Activated naive CD4-positive, alpha-beta T cell treated with anti-CD3 and anti-CD28 coated beads for 36 hours (primary cell): Measurements from ENCODE around the gene LENEP. TPM values are rescaled to one million over a fixed set of nuclear protein-coding genes. Genes with fewer than 3 reads are reported as not detected.

Experiments
- CTCF ChIA-PET: fragments of 350-600 bp; sonication (Branson Sonifier 250); formaldehyde crosslinking; loops from one replicate; lab custom pipeline; 2021; ENCODE audit warnings: antibody characterized with exemption; lab: Charles Lee
- DNase-seq: peaks from one replicate; pipeline ENCODE4 v3.0.0-alpha.2; 2020
- H3K27ac Mint-ChIP-seq: one replicate; pipeline ENCODE4 v1.8.0; 2021; ENCODE audit warnings: mild to moderate bottlenecking, mixed read lengths
- H3K27me3 Mint-ChIP-seq: one replicate; pipeline ENCODE4 v1.8.0; 2021; ENCODE audit warnings: low read depth, mixed read lengths
- H3K36me3 Mint-ChIP-seq: one replicate; pipeline ENCODE4 v1.8.0; 2021; ENCODE audit warnings: low read depth, mixed read lengths
- H3K4me1 Mint-ChIP-seq: one replicate; pipeline ENCODE4 v1.8.0; 2021; ENCODE audit warnings: low read depth, mixed read lengths
- H3K4me3 Mint-ChIP-seq: one replicate; pipeline ENCODE4 v1.8.0; 2021; ENCODE audit warnings: mild to moderate bottlenecking, moderate library complexity, mixed read lengths
- H3K9me3 Mint-ChIP-seq: one replicate; pipeline ENCODE4 v1.8.0; 2021; ENCODE audit warnings: mixed read lengths
- intact Hi-C: fragments of 100-400 bp; cut with micrococcal nuclease; formaldehyde crosslinking; loops from one replicate; pipeline ENCODE4 v1.15.1; 2023
- total RNA-seq, 2 experiments: library from RNA; stranded (reverse); gene quantifications; one replicate each; pipeline ENCODE4 v1.2.3, GENCODE V29; 2021

LENEP gene
- under 1 TPM; 0.36 to 0.99 TPM for total RNA-seq

DNA sequence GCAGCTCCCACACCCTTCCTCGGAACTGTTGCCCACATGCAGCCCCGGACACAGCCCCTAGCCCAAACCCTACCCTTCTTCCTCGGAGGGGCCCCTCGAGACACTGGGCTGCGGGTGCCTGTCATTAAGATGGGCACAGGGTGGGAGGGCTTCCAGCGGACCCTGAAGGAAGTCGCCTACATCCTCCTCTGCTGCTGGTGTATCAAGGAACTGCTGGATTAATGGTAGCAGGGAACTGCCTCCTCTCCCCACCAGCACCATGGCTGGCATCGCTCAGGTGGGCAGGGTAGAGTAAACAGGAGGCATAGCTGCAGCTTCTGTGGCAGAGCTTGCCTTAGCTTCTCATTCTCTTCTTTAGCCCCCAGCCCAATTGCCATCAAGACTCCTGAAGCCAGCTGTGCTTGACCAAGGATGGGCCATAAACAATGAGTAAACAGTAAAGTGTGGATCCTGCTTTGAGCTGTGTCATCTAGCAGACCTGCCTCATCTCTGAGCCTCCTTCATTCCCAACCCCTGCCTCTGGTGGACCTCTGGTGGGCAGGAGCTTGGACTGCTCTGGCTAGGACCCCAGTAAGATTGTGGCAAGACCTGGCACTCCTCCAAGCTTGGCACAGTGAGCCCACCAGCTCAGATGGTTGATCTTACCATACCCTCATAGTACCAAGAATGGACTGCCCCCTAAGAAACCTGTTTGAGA, at the start of gene LENEP:
LENEP (plus strand) TSS at position 15 of the 697 bp plus-strand sequence; CDS start at position 37, 22 bp downstream.
- H3K9me3 Mint-ChIP-seq, result no peaks in the 10 kb centered on the region

DNA sequence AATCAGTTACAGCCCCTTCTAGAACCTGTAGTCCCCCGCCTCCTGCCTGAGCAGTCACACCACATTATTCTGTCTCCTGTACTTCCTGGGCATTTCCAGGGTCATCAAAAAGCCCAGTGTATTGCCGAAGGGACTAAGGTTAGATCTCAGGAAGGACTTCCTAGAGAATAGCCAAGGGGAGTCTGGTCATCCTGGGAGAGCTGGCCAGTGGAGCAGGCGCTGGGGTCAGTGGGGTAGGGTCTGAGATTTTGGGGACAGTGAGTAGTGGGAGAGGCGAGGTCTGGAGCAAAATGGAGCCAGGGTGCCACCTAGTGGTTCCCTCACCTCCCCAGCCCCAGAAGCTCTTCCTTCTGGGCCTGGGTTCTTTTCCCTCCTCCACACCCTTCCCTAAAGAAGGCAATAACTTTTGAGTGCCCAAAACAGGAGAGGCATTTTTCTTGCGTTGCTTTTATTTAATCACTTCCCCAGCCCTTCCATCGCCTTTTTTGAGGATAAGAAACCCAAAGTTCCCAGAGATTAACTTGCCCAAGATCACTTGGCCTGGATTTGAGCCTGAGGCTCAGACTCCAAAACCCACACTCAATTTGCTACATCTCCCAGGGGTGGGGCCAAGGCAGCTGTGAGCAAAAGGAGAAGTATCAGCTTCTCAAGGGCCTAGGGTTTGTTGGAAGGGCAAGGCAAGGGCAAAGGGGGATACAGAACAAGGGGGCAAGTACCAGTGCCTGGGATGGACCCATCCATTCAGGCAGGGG, 49.6 kb upstream of the LENEP start:
- Mint-ChIP-seq H3K4me1 (peaks cover 52% of the 10 kb centered on the region), H3K27ac (peak overlapping the region; percentile 92), H3K9me3 (no peaks in the 10 kb centered on the region), H3K4me3 (no peak overlapping the region), H3K27me3 (no peaks in the 10 kb centered on the region), H3K36me3 (peaks cover 5% of the 10 kb centered on the region)
- intact Hi-C loops, result no loop called here
- DNase-seq, result peak; percentile 65
- CTCF ChIA-PET, result interaction anchor here (0.6 to 1.6 kb wide), 17 partner anchors 8 to 381 kb away, joined by 3 to 7 read pairs (median 3); partner anchors contain the start of gene PMVK

More for the DNA sequence above, at the start of gene LENEP:
- Mint-ChIP-seq H3K27me3 (no peaks in the 10 kb centered on the region), H3K4me3 (no peak within 1 kb of the TSS), H3K27ac (no peak within 1 kb of the TSS), H3K36me3 (peaks cover 10% of the 10 kb centered on the region), H3K4me1 (peaks cover 17% of the 10 kb centered on the region)
- intact Hi-C loops, result no loop called here
- CTCF ChIA-PET, result interaction anchor here (0.7 to 2.4 kb wide), 12 partner anchors 11 to 174 kb away, joined by 3 to 9 read pairs (median 4); partner anchors contain the start of genes ADAM15 and PBXIP1
- no peak for DNase-seq

DNA sequence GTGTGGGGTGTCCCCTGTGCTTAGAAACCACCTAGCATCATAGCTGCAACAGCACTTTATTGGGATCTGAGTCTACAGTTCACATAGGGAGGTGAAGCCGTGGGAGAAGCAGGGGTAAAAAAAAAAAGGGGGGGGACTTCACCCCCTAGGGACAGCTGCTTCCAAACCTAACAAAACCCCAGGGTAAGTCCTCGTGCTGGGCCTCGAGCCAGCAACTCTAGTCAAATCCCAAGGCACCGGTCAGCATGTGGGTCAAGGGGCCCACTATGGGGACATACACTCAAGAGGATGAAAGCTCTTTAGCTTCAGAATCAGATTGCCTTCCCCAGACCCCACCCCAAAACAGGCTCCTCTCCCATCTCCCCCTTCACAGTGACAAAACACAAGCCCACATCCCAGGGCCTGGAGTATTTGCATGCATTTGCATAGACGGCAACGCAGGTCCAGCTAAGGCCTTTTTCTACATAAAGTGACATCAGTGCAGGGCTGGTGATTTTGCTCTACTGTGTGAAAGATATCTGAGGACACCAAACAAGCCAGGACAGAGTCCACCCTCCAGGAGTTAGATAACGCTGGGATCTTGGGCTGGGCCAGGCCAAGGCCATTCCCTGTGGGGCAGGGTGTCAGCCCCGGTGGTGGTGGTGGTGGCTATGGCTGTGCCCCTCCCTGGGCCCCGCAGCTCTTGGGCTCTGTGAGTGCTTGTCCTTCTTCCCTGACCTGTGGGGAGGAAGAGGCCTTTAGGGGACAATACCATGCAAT, 48.8 kb upstream of the LENEP start:
- Mint-ChIP-seq H3K4me1 (peaks cover 53% of the 10 kb centered on the region), H3K27ac (peak overlapping the region; percentile 92), H3K36me3 (peaks cover 5% of the 10 kb centered on the region)

GRCh38 chr1:154945160-154945961, 48.0 kb upstream of the LENEP start:
- Mint-ChIP-seq H3K4me1 (peaks cover 49% of the 10 kb centered on the region), H3K4me3 (no peak overlapping the region), H3K27ac (peak overlapping the region; percentile 30), H3K9me3 (no peaks in the 10 kb centered on the region), H3K36me3 (peaks cover 6% of the 10 kb centered on the region), H3K27me3 (no peaks in the 10 kb centered on the region)
- intact Hi-C loops, result no loop called here
- CTCF ChIA-PET, result interaction anchor here (0.6 to 2.9 kb wide), 5 partner anchors 9 to 276 kb away, joined by 3 to 6 read pairs (median 4); partner anchors contain the start of gene PMVK
- no peak for DNase-seq

More for the DNA sequence above, 48.8 kb upstream of the LENEP start:
- Mint-ChIP-seq H3K27me3 (no peaks in the 10 kb centered on the region), H3K4me3 (no peak overlapping the region), H3K9me3 (no peaks in the 10 kb centered on the region)
- CTCF ChIA-PET, result interaction anchor here (0.7 to 2.9 kb wide), 18 partner anchors 9 to 382 kb away, joined by 3 to 7 read pairs (median 4); partner anchors contain the start of gene PMVK
- DNase-seq, result no peak
- intact Hi-C loops, result no loop called here

DNA sequence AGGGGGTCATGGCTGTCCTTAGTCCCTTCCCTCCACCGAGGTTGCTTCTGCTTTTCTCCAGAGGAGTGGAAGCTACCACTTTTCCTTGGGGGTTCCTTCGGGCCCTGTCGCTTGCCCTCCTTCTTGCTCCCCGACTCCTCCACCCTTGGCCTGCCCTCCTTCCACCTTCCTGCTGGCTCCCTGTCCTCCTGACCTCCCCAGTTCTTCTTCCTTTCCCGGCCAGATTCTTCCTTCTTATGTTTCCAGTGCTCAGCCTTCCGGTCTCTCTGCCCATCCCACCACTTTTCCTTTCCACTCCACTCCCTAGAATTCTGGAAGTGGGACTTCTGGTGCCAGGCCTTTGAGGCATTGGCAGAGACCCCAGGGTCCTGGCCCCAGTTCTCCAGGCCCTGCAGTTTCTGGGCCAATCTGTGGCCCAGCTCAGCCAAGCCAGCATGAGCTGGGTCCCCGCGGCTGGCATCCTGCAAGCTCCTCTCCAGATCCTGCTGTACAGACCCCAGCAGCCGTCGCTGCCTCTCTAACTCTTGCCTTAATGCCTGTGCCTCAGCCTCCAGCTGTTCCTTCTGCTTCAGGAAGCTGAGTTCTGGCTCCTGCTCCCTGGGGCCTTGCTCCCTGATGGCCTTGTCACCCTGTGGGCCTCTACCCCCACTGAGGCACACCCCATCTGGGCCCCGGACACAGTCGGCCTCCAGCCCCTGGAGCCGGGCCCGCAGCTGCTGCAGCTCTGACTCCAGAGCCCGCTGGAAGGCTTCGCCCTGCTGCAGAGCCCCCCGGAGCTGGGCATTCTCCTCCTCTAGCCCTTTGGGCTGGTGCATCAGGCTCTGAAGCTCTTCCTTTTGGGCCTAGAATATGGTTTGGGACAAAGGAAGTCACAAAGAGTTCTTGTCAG, 47.2 kb upstream of the LENEP start:
- no peak overlapping the region for H3K4me3 Mint-ChIP-seq
- no peaks in the 10 kb centered on the region for H3K9me3 Mint-ChIP-seq
- DNase-seq, result no peak
- peak overlapping the region; percentile 41 for H3K27ac Mint-ChIP-seq
- peaks cover 49% of the 10 kb centered on the region for H3K4me1 Mint-ChIP-seq
- no peaks in the 10 kb centered on the region for H3K27me3 Mint-ChIP-seq
- CTCF ChIA-PET, result interaction anchor here (0.6 to 2.9 kb wide), 4 partner anchors 15 to 277 kb away, joined by 3 to 6 read pairs (median 4); no protein-coding TSS in a partner anchor
- intact Hi-C loops, result no loop called here
- H3K36me3 Mint-ChIP-seq, result peaks cover 12% of the 10 kb centered on the region

DNA sequence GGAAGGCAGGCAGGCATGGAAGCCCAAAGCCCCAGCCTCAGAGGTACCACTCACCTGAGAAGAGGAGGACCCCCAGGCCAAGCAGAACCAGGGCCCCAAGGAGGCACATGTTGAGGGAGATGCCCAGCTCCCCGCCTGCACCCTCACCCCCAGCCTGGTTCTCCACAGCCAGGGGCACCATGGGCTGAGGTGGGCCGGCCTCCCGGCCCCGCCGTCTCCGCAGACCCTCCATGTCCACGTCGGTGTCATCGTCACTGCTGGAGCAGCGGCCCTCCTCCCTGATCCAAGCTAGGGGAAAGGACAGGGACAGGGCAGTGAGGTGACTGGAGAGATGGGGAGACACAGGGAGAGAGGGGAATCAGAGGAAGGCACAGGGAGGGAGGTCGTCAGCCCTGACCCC, 45.3 kb upstream of the LENEP start:
- H3K4me3 Mint-ChIP-seq, result no peak overlapping the region
- CTCF ChIA-PET, result interaction anchor here (1.0 to 1.6 kb wide), 3 partner anchors 31 to 96 kb away, joined by 4 to 5 read pairs (median 4); no protein-coding TSS in a partner anchor

DNA sequence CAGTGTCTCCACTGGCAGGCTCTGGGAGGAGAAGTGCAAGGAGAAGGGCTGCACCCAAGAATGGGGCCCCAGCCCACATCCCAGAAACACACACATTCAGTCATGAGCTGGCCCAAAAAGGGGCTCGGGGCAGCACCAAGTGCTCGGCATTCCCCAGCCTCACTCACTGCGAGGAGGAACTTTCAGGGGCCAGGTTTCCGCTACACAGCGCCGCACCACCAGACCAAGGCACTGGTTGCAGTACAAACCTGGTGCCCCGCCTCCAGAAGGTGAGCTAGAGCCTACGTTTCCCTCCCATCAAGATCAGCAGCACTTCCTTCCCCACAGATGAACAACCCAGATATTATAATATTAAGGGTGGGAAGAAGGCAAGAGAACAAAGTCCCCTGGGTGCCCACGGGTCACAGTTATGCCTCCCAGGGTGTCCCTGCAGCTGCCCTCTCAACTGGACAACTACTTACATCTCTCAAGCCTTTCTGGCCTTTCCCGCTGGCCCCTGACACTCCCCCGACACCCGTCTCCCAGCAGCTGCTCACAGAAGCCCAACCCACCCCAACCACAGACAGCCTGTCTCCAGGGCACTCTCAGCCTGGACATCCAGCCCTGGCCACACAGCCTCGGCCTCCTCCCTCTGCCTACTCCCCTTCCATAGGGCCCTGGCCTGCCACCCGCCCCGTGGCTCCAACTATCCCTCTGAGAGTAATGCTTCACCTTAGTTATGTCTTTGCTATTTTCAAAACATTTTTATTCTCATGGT, 41.3 kb upstream of the LENEP start:
- Mint-ChIP-seq H3K9me3 (no peaks in the 10 kb centered on the region), H3K36me3 (peaks cover 12% of the 10 kb centered on the region), H3K27me3 (no peaks in the 10 kb centered on the region), H3K27ac (peak overlapping the region; percentile 96), H3K4me1 (peaks cover 72% of the 10 kb centered on the region), H3K4me3 (peak overlapping the region; percentile 78)
- CTCF ChIA-PET, result interaction anchor here (0.5 to 1.9 kb wide), 6 partner anchors 10 to 228 kb away, joined by 3 to 5 read pairs (median 4); partner anchors contain the start of genes PMVK and PYGO2
- DNase-seq, result peak; percentile 96
- intact Hi-C loops, result loop anchor here (1.0 kb wide), 1 partner anchor 9 kb away; the partner anchor contains the start of gene PYGO2

More for the DNA sequence above, 45.3 kb upstream of the LENEP start:
- H3K27ac Mint-ChIP-seq, result peak overlapping the region; percentile 77
- peaks cover 12% of the 10 kb centered on the region for H3K36me3 Mint-ChIP-seq
- intact Hi-C loops, result no loop called here
- no peaks in the 10 kb centered on the region for H3K9me3 Mint-ChIP-seq
- H3K27me3 Mint-ChIP-seq, result no peaks in the 10 kb centered on the region
- DNase-seq, result no peak
- H3K4me1 Mint-ChIP-seq, result peaks cover 48% of the 10 kb centered on the region

GRCh38 chr1:154952664-154953063, 40.7 kb upstream of the LENEP start:
- H3K4me1 Mint-ChIP-seq, result peaks cover 77% of the 10 kb centered on the region

DNA sequence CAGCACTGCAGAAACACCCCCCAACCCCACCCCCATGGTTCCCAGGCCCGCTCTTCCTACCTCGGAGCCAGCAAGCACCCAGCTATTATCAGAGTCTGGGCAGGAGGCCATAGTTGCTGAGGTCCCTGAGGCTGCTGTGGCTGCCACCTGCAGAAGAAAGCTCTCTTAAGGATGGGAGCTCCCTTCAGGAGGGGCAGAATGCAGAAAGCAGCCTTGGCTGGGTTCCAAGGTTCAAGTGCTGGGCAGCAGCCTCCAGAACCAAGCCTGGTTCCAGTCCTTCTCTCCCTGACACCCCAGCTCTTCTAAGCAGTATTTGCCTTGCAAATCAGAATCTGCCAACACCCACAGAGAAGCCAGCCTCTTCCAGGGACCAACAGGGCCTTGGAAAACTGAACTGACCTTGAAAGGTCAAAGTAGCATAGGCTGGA, 39.8 kb upstream of the LENEP start:
- CTCF ChIA-PET, result interaction anchor here (1.9 kb wide), 1 partner anchor 8 kb away, joined by 4 read pairs; the partner anchor contains the start of gene PYGO2
- Mint-ChIP-seq H3K27me3 (no peaks in the 10 kb centered on the region), H3K9me3 (no peaks in the 10 kb centered on the region), H3K27ac (peak overlapping the region; percentile 96), H3K36me3 (peaks cover 13% of the 10 kb centered on the region), H3K4me1 (peaks cover 79% of the 10 kb centered on the region), H3K4me3 (peak overlapping the region; percentile 91)
- no peak for DNase-seq
- intact Hi-C loops, result no loop called here

More at GRCh38 chr1:154952664-154953063, 40.7 kb upstream of the LENEP start:
- no peaks in the 10 kb centered on the region for H3K9me3 Mint-ChIP-seq
- H3K27ac Mint-ChIP-seq, result peak overlapping the region; percentile 96
- CTCF ChIA-PET, result interaction anchor here (1.5 to 1.9 kb wide), 3 partner anchors 9 to 16 kb away, joined by 4 to 5 read pairs (median 4); partner anchors contain the start of genes PMVK and PYGO2
- intact Hi-C loops, result loop anchor here (1.0 kb wide), 1 partner anchor 9 kb away; the partner anchor contains the start of gene PYGO2
- H3K4me3 Mint-ChIP-seq, result peak overlapping the region; percentile 78
- no peaks in the 10 kb centered on the region for H3K27me3 Mint-ChIP-seq
- DNase-seq, result no peak
- peaks cover 12% of the 10 kb centered on the region for H3K36me3 Mint-ChIP-seq
